Esophagus squamous epithelium (tissue), 4 donors: ENCODE measurements around the gene DBX2.

Experiments
- POLR2A ChIP-seq, 4 donors: fragments of 450-650 bp; IDR thresholded peaks; one replicate each; pipeline ENCODE4 v1.6.1; 2017; ENCODE audit warnings: antibody characterized with exemption in 4 of 4, mild to moderate bottlenecking in 4 of 4, moderate library complexity in 3 of 4
- TF ChIP-seq, protein P1 (sequence below), 6 experiments: fragments of 450-650 bp in 4 of 6; fragments of 200-600 bp in 2 of 6; sonication (generic) in 2 of 6; IDR thresholded peaks; one replicate each; pipeline ENCODE4 v1.5.1; 2016 to 2019; ENCODE audit warnings: antibody characterized with exemption in 6 of 6, mild to moderate bottlenecking in 4 of 6, moderate library complexity in 4 of 6

DNA sequence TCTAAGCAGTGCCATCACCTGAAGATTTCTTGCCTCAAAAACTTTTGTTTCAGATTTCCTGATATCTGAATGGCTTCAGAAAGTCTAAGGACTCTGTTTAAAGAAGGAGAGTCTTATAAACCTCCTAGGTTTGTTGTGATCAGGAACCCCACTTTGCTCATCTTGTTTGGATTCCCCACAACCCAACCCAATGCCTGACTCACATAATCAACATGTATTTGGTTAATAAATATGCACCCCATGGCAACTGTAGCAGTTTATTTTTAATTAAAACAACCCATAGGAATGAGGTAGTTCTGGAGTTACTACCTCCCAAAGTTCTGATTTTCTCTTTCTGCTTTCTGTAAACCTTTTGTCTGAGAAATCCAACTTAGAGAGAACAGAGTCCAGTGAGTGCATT lies 51.5 kb downstream of the DBX2 start:
- TF ChIP-seq, protein P1, sequence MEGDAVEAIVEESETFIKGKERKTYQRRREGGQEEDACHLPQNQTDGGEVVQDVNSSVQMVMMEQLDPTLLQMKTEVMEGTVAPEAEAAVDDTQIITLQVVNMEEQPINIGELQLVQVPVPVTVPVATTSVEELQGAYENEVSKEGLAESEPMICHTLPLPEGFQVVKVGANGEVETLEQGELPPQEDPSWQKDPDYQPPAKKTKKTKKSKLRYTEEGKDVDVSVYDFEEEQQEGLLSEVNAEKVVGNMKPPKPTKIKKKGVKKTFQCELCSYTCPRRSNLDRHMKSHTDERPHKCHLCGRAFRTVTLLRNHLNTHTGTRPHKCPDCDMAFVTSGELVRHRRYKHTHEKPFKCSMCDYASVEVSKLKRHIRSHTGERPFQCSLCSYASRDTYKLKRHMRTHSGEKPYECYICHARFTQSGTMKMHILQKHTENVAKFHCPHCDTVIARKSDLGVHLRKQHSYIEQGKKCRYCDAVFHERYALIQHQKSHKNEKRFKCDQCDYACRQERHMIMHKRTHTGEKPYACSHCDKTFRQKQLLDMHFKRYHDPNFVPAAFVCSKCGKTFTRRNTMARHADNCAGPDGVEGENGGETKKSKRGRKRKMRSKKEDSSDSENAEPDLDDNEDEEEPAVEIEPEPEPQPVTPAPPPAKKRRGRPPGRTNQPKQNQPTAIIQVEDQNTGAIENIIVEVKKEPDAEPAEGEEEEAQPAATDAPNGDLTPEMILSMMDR (IDR thresholded peaks at IDR 0.05): no peak
- TF ChIP-seq POLR2A (IDR thresholded peaks at IDR 0.05): no peak
